CD8-positive, alpha-beta memory T cell (primary cell): Measurements from ENCODE around the gene PPP4R4. TPM values are rescaled to one million over a fixed set of nuclear protein-coding genes. Genes with fewer than 3 reads are reported as not detected.

Source experiments
- CTCF ChIA-PET: fragments of 350-600 bp; sonication (Branson Sonifier 250); formaldehyde crosslinking; loops from one replicate; lab custom pipeline; 2021; ENCODE audit warnings: antibody characterized with exemption; lab: Charles Lee
- POLR2A ChIA-PET: fragments of 350-600 bp; sonication (Branson Sonifier 250); formaldehyde crosslinking; loops from one replicate; lab custom pipeline; 2021; ENCODE audit warnings: antibody characterized with exemption; lab: Charles Lee
- DNase-seq, 5 donors: peaks; one replicate each; pipeline versions ENCODE4 v3.0.0 to v3.0.0-alpha.2; 2020 to 2022; ENCODE audit warnings: mixed read lengths in 1 of 5
- H3K27ac ChIP-seq: one replicate; pipeline ENCODE4 v1.7.0; 2013; ENCODE audit warnings: low read depth, mild to moderate bottlenecking, low read length, moderate library complexity
- H3K27me3 ChIP-seq: 2 replicates; pipeline ENCODE4 v1.7.0; 2013; ENCODE audit warnings: low read length, mild to moderate bottlenecking; ENCODE audit not compliant: insufficient read depth, poor library complexity, severe bottlenecking
- H3K36me3 ChIP-seq: 2 replicates; pipeline ENCODE4 v1.7.0; 2013; ENCODE audit warnings: mild to moderate bottlenecking, low read length, moderate library complexity; ENCODE audit not compliant: insufficient read depth
- H3K4me1 ChIP-seq: 2 replicates; pipeline ENCODE4 v1.7.0; 2013; ENCODE audit warnings: mild to moderate bottlenecking, low read length, moderate library complexity; ENCODE audit not compliant: insufficient read depth
- H3K4me3 ChIP-seq: 2 replicates; pipeline ENCODE4 v1.7.0; 2013; ENCODE audit warnings: mild to moderate bottlenecking, low read length
- H3K9me3 ChIP-seq: 2 replicates; pipeline ENCODE4 v1.7.0; 2013; ENCODE audit warnings: mild to moderate bottlenecking, low read length
- H3K27ac Mint-ChIP-seq, 8 donors: one replicate each; pipeline ENCODE4 v1.8.0; 2020 to 2021; ENCODE audit warnings: mixed read lengths in 8 of 8, mild to moderate bottlenecking in 6 of 8, inconsistent platforms in 3 of 8, moderate library complexity in 3 of 8
- H3K27me3 Mint-ChIP-seq, 2 donors: one replicate each; pipeline ENCODE4 v1.8.0; 2020 to 2021; ENCODE audit warnings: mixed read lengths in 2 of 2, mild to moderate bottlenecking in 1 of 2, moderate library complexity in 1 of 2
- H3K36me3 Mint-ChIP-seq, 3 donors: one replicate each; pipeline ENCODE4 v1.8.0; 2020 to 2021; ENCODE audit warnings: mixed read lengths in 3 of 3, inconsistent platforms in 1 of 3, mild to moderate bottlenecking in 1 of 3
- H3K4me1 Mint-ChIP-seq, 3 donors: one replicate each; pipeline ENCODE4 v1.8.0; 2020 to 2021; ENCODE audit warnings: mixed read lengths in 3 of 3, inconsistent platforms in 1 of 3, mild to moderate bottlenecking in 1 of 3
- H3K4me3 Mint-ChIP-seq, 7 donors: one replicate each; pipeline ENCODE4 v1.8.0; 2020 to 2021; ENCODE audit warnings: mixed read lengths in 7 of 7, mild to moderate bottlenecking in 6 of 7, moderate library complexity in 4 of 7, inconsistent platforms in 2 of 7
- H3K9me3 Mint-ChIP-seq, 5 donors: one replicate each; pipeline ENCODE4 v1.8.0; 2020 to 2022; ENCODE audit warnings: mixed read lengths in 5 of 5, mild to moderate bottlenecking in 3 of 5, moderate library complexity in 2 of 5, inconsistent platforms in 1 of 5
- polyA plus RNA-seq: library from polyadenylated mRNA; unstranded; fragments of 300-500 nt; fragmentation: Illumina TruSeq; gene quantifications from one replicate; pipeline ENCODE4 v1.2.3, GENCODE V29; 2021
- total RNA-seq, 2 experiments: library from RNA; stranded (reverse); gene quantifications; one replicate each; pipeline ENCODE4 v1.2.3, GENCODE V29; 2021

PPP4R4 gene
- total RNA-seq (1 to 10 TPM; 1.2 to 1.8 TPM), polyA plus RNA-seq (0.17 TPM)

DNA sequence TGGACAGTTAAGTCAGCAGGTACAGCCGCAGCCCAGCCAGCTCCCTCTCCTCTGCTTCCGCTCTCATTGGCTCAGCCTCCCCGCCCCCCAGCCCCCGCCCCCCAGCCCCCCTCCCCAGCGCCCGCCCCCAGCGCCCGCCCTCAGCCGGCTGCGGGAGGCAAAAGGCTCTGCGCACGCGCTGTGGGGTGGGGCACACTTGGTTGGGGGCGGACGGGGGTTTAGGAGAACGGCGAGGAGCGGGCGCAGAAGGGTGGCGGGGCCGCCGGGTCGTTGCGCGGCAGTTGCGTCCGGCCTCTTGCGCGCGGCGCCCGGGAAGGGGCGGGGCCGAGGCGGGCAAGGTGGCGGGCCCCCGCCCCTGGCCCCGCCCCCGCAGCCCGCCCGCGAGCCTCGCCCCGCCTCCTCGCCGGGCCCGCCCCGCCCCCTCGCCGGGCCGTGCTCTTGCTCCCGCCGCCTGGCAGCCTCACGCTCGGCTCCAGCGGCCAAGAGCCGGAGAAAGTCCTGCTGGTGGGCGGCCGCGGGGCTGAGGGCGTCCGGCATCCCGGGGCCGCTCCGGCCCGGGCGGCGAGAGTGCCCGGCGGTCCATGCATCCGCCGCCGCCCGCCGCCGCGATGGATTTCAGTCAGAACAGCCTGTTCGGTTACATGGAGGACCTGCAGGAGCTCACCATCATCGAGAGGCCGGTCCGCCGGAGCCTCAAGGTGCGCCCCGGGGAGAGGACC, at the start of gene PPP4R4:
Gene PPP4R4 (plus strand): TSS at position 438 of the 719 bp plus-strand sequence. CDS start 144 bp downstream, at position 582.
- Histone ChIP-seq H3K27me3 (no peaks in the 10 kb centered on the region), H3K9me3 (no peaks in the 10 kb centered on the region), H3K4me1 (peaks cover 10% of the 10 kb centered on the region), H3K4me3 (peak within 1 kb of the TSS; percentile 77), H3K36me3 (no peaks in the 10 kb centered on the region), H3K27ac (no peak within 1 kb of the TSS)
- DNase-seq = peak; percentile 77 to 92 (median 84)
- Mint-ChIP-seq H3K4me1 (peaks cover 16 to 29% (median 24%) of the 10 kb centered on the region in 3 donors), H3K4me3 (peak within 1 kb of the TSS; percentile 81 to 96 (median 85)), H3K9me3 (no peaks in the 10 kb centered on the region), H3K27ac (peak within 1 kb of the TSS in 7 of 8 donors; percentile 13 to 90 (median 74)), H3K36me3 (no peaks in the 10 kb centered on the region), H3K27me3 (peaks cover 20 to 29% of the 10 kb centered on the region in 2 donors)
- ChIA-PET CTCF (interaction anchor here (1.2 to 2.8 kb wide), 4 partner anchors 12 to 234 kb away, joined by 5 to 14 read pairs (median 8); no protein-coding TSS in a partner anchor), POLR2A (interaction anchor here (0.6 kb wide), 1 partner anchor 37 kb away, joined by 3 read pairs; no protein-coding TSS in a partner anchor)

DNA sequence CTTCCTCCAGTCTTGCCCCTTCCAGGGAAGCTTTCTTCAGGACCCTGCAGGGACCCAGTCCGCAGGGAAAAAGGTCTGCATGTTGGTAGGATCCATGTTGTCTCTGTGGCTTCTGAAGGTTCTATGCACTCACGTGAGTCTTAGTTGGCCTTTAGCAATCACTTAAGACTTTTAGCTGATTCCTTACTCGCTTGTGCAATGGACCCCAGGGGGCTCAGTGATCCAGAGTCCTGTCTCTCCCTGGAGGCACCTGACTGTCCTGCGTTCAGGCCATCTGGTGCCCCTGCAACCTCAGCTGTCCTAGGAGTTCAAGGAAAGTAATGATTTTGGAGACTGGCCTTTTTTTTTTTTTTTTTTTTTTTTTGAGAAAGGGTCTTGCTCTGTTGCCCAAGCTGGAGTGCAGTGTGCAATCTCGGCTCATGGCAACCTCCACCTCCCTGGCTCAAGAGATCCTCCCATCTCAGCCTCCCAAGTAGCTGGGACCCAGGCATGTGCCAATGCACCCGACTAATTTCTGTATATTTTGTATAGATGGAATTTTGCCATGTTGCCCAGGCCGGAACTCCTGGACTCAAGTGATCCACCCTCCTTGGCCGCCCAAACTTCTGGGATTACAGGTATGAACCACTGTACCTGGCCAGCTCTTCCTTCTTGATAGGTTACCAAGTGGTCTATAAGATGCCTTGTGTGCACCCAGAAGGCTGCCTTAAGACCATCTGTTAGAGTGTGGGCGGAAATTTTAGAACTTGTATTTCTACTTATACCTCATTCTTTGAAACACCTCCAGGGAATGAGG, 49.3 kb upstream of the PPP4R4 start:
- Histone ChIP-seq H3K4me3 (no peak overlapping the region), H3K9me3 (no peaks in the 10 kb centered on the region), H3K27me3 (no peaks in the 10 kb centered on the region), H3K36me3 (no peaks in the 10 kb centered on the region), H3K27ac (no peak overlapping the region), H3K4me1 (peaks cover 9% of the 10 kb centered on the region)
- CTCF ChIA-PET = interaction anchor here (1.3 to 2.6 kb wide), 2 partner anchors 12 to 154 kb away, joined by 4 to 9 read pairs; no protein-coding TSS in a partner anchor
- POLR2A ChIA-PET = no interaction called here
- Mint-ChIP-seq H3K9me3 (peaks cover 7 to 18% (median 8%) of the 10 kb centered on the region in 5 donors), H3K36me3 (peaks cover 0 to 11% (median 0%) of the 10 kb centered on the region in 3 donors), H3K4me1 (peaks cover 9 to 15% (median 11%) of the 10 kb centered on the region in 3 donors), H3K27ac (peak overlapping the region in 2 of 8 donors; percentile 62 to 64), H3K4me3 (peak overlapping the region in 1 of 7 donors; percentile 15), H3K27me3 (peaks cover 13 to 24% of the 10 kb centered on the region in 2 donors)
- no peak for DNase-seq

- Mint-ChIP-seq H3K27ac (peak overlapping the region in 3 of 8 donors; percentile 18 to 70 (median 43)), H3K4me3 (no peak overlapping the region), H3K36me3 (peaks cover 0 to 11% (median 0%) of the 10 kb centered on the region in 3 donors), H3K27me3 (peaks cover 8 to 17% of the 10 kb centered on the region in 2 donors), H3K4me1 (peaks cover 14 to 22% (median 19%) of the 10 kb centered on the region in 3 donors), H3K9me3 (peaks cover under 1 to 8% (median 2%) of the 10 kb centered on the region in 5 donors)
- CTCF ChIA-PET = interaction anchor here (1.3 to 7.4 kb wide), 3 partner anchors 11 to 187 kb away, joined by 4 to 43 read pairs (median 9); no protein-coding TSS in a partner anchor
- Histone ChIP-seq H3K4me1 (peaks cover 16% of the 10 kb centered on the region), H3K27me3 (no peaks in the 10 kb centered on the region), H3K27ac (no peak overlapping the region), H3K9me3 (no peaks in the 10 kb centered on the region), H3K36me3 (no peaks in the 10 kb centered on the region), H3K4me3 (no peak overlapping the region)
- POLR2A ChIA-PET = no interaction called here
- DNase-seq = no peak
Observed at GRCh38 chr14:94125659-94126418, 48.3 kb upstream of the PPP4R4 start.

DNA sequence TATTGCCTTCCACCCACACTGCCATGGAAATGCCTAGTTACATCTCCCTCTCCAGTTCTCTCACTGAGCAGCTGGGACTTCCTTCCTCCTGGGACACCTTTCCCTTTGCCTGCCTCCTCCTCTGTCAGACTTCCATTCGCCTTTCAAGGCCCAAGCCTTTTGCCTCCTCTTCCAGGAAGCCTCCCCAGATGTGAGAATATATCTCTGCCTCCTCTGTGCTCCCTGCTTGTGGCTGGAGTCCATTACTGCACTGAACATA, 47.8 kb upstream of the PPP4R4 start:
- Histone ChIP-seq H3K4me3 (no peak overlapping the region), H3K9me3 (no peaks in the 10 kb centered on the region), H3K4me1 (peaks cover 16% of the 10 kb centered on the region), H3K27me3 (no peaks in the 10 kb centered on the region), H3K36me3 (no peaks in the 10 kb centered on the region), H3K27ac (no peak overlapping the region)
- ChIA-PET POLR2A (no interaction called here), CTCF (interaction anchor here (1.3 to 7.4 kb wide), 2 partner anchors 10 to 188 kb away, joined by 5 to 43 read pairs; no protein-coding TSS in a partner anchor)
- DNase-seq = no peak
- H3K4me3 Mint-ChIP-seq = no peak overlapping the region
- peaks cover 0 to 4% (median 0%) of the 10 kb centered on the region in 5 donors for H3K9me3 Mint-ChIP-seq
- H3K4me1 Mint-ChIP-seq = peaks cover 14 to 22% (median 19%) of the 10 kb centered on the region in 3 donors
- peaks cover 8 to 12% of the 10 kb centered on the region in 2 donors for H3K27me3 Mint-ChIP-seq
- H3K27ac Mint-ChIP-seq = peak overlapping the region in 5 of 8 donors; percentile 4 to 70 (median 43)
- H3K36me3 Mint-ChIP-seq = peaks cover 0 to 11% (median 0%) of the 10 kb centered on the region in 3 donors

DNA sequence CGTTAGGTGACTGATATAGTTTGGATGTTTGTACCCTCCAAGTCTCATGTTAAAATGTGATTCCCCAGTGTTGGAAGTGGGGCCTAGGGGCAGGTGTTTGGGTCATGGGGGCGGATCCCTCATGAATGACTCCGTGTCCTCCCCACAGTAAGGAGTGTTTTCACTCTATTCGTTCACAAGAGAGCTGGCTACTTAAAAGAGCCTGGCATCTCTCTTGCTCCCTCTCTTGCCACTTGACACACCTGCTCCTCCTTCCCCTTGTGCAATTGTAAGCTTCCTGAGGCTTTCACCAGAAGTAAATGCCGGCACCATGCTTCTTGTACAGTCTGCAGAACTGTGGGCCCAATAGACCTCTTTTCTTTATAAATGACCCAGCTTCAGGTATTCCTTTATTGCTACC, 47.3 kb upstream of the PPP4R4 start:
- H3K27me3 Mint-ChIP-seq = peaks cover 3 to 7% of the 10 kb centered on the region in 2 donors
- H3K9me3 Mint-ChIP-seq = no peaks in the 10 kb centered on the region
- POLR2A ChIA-PET = no interaction called here
- no peak overlapping the region for H3K27ac ChIP-seq
- H3K36me3 ChIP-seq = no peaks in the 10 kb centered on the region
- peak overlapping the region in 1 of 8 donors; percentile 70 for H3K27ac Mint-ChIP-seq
- peaks cover 14 to 22% (median 19%) of the 10 kb centered on the region in 3 donors for H3K4me1 Mint-ChIP-seq
- no peaks in the 10 kb centered on the region for H3K27me3 ChIP-seq
- peaks cover 0 to 11% (median 0%) of the 10 kb centered on the region in 3 donors for H3K36me3 Mint-ChIP-seq
- no peak overlapping the region for H3K4me3 Mint-ChIP-seq
- DNase-seq = no peak
- H3K4me3 ChIP-seq = no peak overlapping the region
- H3K4me1 ChIP-seq = peaks cover 16% of the 10 kb centered on the region
- CTCF ChIA-PET = interaction anchor here (1.3 to 7.4 kb wide), 2 partner anchors 10 to 188 kb away, joined by 5 to 43 read pairs; no protein-coding TSS in a partner anchor
- H3K9me3 ChIP-seq = no peaks in the 10 kb centered on the region

DNA sequence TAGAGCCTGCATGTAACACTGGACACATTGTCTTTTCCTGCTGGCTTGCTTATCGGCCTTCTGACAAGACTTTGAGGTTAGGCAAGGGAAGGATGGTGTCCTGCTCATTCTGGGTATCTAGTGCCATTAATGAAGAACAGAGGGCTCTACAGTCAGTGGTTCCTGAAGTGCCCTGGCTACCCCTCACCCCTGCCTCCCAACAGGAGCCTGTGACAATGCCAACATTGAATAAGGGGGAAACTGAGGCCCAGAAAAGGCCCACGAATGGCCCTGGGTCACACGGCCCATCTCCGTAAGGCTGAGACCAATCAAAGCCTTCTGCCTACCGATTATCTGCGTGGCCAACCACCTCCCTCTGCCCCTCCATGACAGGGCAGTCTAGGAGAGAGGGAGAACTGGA, 46.8 kb upstream of the PPP4R4 start:
- no peak for DNase-seq
- no peaks in the 10 kb centered on the region for H3K9me3 ChIP-seq
- H3K4me1 ChIP-seq = peaks cover 16% of the 10 kb centered on the region
- Mint-ChIP-seq H3K36me3 (peaks cover 0 to 11% (median 0%) of the 10 kb centered on the region in 3 donors), H3K9me3 (no peaks in the 10 kb centered on the region), H3K27me3 (peaks cover 5 to 7% of the 10 kb centered on the region in 2 donors), H3K4me3 (peak overlapping the region in 2 of 7 donors; percentile 5 to 77), H3K27ac (peak overlapping the region in 2 of 8 donors; percentile 17 to 75), H3K4me1 (peaks cover 14 to 25% (median 19%) of the 10 kb centered on the region in 3 donors)
- H3K27ac ChIP-seq = no peak overlapping the region
- H3K27me3 ChIP-seq = no peaks in the 10 kb centered on the region
- H3K36me3 ChIP-seq = no peaks in the 10 kb centered on the region
- no peak overlapping the region for H3K4me3 ChIP-seq
- ChIA-PET POLR2A (no interaction called here), CTCF (interaction anchor here (1.3 to 7.4 kb wide), 3 partner anchors 9 to 189 kb away, joined by 5 to 43 read pairs (median 10); no protein-coding TSS in a partner anchor)

GRCh38 chr14:94128216-94128839, 45.8 kb upstream of the PPP4R4 start:
- no peak for DNase-seq
- peak overlapping the region; percentile 83 to 98 (median 87) for H3K4me3 Mint-ChIP-seq

More at GRCh38 chr14:94128216-94128839, 45.8 kb upstream of the PPP4R4 start:
- peaks cover 14 to 25% (median 19%) of the 10 kb centered on the region in 3 donors for H3K4me1 Mint-ChIP-seq
- H3K9me3 Mint-ChIP-seq = no peaks in the 10 kb centered on the region
- H3K9me3 ChIP-seq = no peaks in the 10 kb centered on the region
- peaks cover 16% of the 10 kb centered on the region for H3K4me1 ChIP-seq
- ChIA-PET CTCF (interaction anchor here (1.5 to 7.4 kb wide), 5 partner anchors 8 to 190 kb away, joined by 5 to 43 read pairs (median 10); no protein-coding TSS in a partner anchor), POLR2A (interaction anchor here (0.9 kb wide), 1 partner anchor 154 kb away, joined by 3 read pairs; no protein-coding TSS in a partner anchor)
- no peak overlapping the region for H3K27ac ChIP-seq
- H3K27me3 ChIP-seq = no peaks in the 10 kb centered on the region
- peak overlapping the region in 7 of 8 donors; percentile 56 to 93 (median 77) for H3K27ac Mint-ChIP-seq
- no peak overlapping the region for H3K4me3 ChIP-seq
- no peaks in the 10 kb centered on the region for H3K36me3 ChIP-seq
- peaks cover 0 to 11% (median 0%) of the 10 kb centered on the region in 3 donors for H3K36me3 Mint-ChIP-seq
- peaks cover 5 to 7% of the 10 kb centered on the region in 2 donors for H3K27me3 Mint-ChIP-seq
